Esophagus squamous epithelium (tissue), 4 donors: ENCODE results near the gene FUT7.

Experiments
- CTCF ChIP-seq, 6 experiments: fragments of 450-650 bp in 4 of 6; fragments of 200-600 bp in 2 of 6; sonication (generic) in 2 of 6; IDR thresholded peaks; one replicate each; pipeline ENCODE4 v1.5.1; 2016 to 2019; ENCODE audit warnings: antibody characterized with exemption in 6 of 6, mild to moderate bottlenecking in 4 of 6, moderate library complexity in 4 of 6
- POLR2A ChIP-seq, 4 donors: fragments of 450-650 bp; IDR thresholded peaks; one replicate each; pipeline ENCODE4 v1.6.1; 2017; ENCODE audit warnings: antibody characterized with exemption in 4 of 4, mild to moderate bottlenecking in 4 of 4, moderate library complexity in 3 of 4

- peak in 1 of 6 experiments; percentile 22 for TF ChIP-seq CTCF (IDR thresholded peaks at IDR 0.05)
- no peak for TF ChIP-seq POLR2A (IDR thresholded peaks at IDR 0.05)
Measured at GRCh38 chr9:137018761-137019559, 12.9 kb downstream of the FUT7 start.
